Panc1 (cell line): ENCODE measurements around the gene SHANK1. TPM values are rescaled to one million over a fixed set of nuclear protein-coding genes. Genes with fewer than 3 reads are reported as not detected.

Experiments used
- ATAC-seq: fragments of 200-7000 bp; cut with Tn5 transposase; 2 replicates; pipeline ENCODE4 v1.9.1; 2020; ENCODE audit warnings: mild to moderate bottlenecking, moderate library complexity
- BruUV-seq: library from RNA; stranded (reverse); fragments of 400-500 nt; replicated peaks from 2 replicates; lab custom pipeline; 2021; lab: Mats Ljungman, UMichigan
- CTCF ChIA-PET: fragments of 300-600 bp; sonication (Branson Sonifier 250); formaldehyde crosslinking; loops from one replicate; lab custom pipeline; 2022; ENCODE audit warnings: antibody characterized with exemption; lab: Charles Lee
- POLR2A ChIA-PET: fragments of 300-600 bp; sonication (Branson Sonifier 250); formaldehyde crosslinking; loops from one replicate; lab custom pipeline; 2022; ENCODE audit warnings: antibody characterized with exemption; lab: Charles Lee
- DNase-seq: peaks from one replicate; pipeline ENCODE4 v3.0.0-alpha.2; 2010; ENCODE audit warnings: low read depth, low spot score
- H3K27ac ChIP-seq: 2 replicates; pipeline ENCODE4 v1.5.1; 2011; ENCODE audit warnings: mild to moderate bottlenecking, low read length, inconsistent platforms
- H3K27me3 ChIP-seq: fragments of 200-500 bp; sonication (Bioruptor generic); 2 replicates; pipeline ENCODE4 v1.6.0; 2014; ENCODE audit warnings: low read length, inconsistent platforms; ENCODE audit not compliant: control insufficient read depth, insufficient read depth
- H3K36me3 ChIP-seq: fragments of 200-500 bp; sonication (Bioruptor generic); 2 replicates; pipeline ENCODE4 v1.5.1; 2014; ENCODE audit warnings: inconsistent platforms, mild to moderate bottlenecking, low read length, moderate library complexity; ENCODE audit not compliant: control insufficient read depth, insufficient read depth
- H3K4me1 ChIP-seq: 2 replicates; pipeline ENCODE4 v1.5.1; 2011; ENCODE audit warnings: inconsistent platforms, mild to moderate bottlenecking, low read length, moderate library complexity; ENCODE audit not compliant: control insufficient read depth, insufficient read depth
- H3K4me3 ChIP-seq, 2 experiments: 2 replicates each; pipeline ENCODE4 v1.5.1; 2011 to 2012; ENCODE audit warnings: low read depth in 2 of 2, low read length in 2 of 2, mild to moderate bottlenecking in 2 of 2, inconsistent platforms in 1 of 2, moderate library complexity in 1 of 2
- H3K9me3 ChIP-seq: fragments of 200-500 bp; sonication (Bioruptor generic); 2 replicates; pipeline ENCODE4 v1.5.1; 2014; ENCODE audit warnings: low read depth, mild to moderate bottlenecking, inconsistent platforms, low read length, moderate library complexity; ENCODE audit not compliant: control insufficient read depth, insufficient read depth
- CTCF ChIP-seq: fragments of 450-650 bp; IDR thresholded peaks from 2 replicates; pipeline ENCODE4 v1.5.1; 2017; ENCODE audit warnings: mild to moderate bottlenecking
- POLR2AphosphoS5 ChIP-seq: IDR thresholded peaks from 2 replicates; pipeline ENCODE4 v1.6.1; 2012; ENCODE audit warnings: mild to moderate bottlenecking, low read depth, low read length, moderate library complexity
- REST ChIP-seq, 2 experiments: IDR thresholded peaks; 2 replicates each; pipeline ENCODE4 v1.6.1; 2011 to 2012; ENCODE audit warnings: low read depth in 2 of 2, control low read depth in 1 of 2, low read length in 1 of 2, mild to moderate bottlenecking in 1 of 2, moderate library complexity in 1 of 2; ENCODE audit not compliant: insufficient read depth in 1 of 2
- SIN3A ChIP-seq: IDR thresholded peaks from 2 replicates; pipeline ENCODE4 v1.6.1; 2012; ENCODE audit warnings: low read depth, mild to moderate bottlenecking, low read length, moderate library complexity, borderline replicate concordance; ENCODE audit not compliant: insufficient read depth
- TCF7L2 ChIP-seq: IDR thresholded peaks from 2 replicates; pipeline ENCODE4 v1.6.1; 2011; ENCODE audit warnings: mild to moderate bottlenecking, low read depth, low read length, inconsistent platforms
- in situ Hi-C: cut with HindIII; loops from 2 replicates; pipeline ENCODE4 v1.10.0; 2016; ENCODE audit warnings: low sequenced_read_pairs, low pct_unique_long_range_greater_than_20kb
- intact Hi-C: fragments of 100-400 bp; cut with micrococcal nuclease; formaldehyde crosslinking; loops from one replicate; pipeline ENCODE4 v1.10.0; 2022; ENCODE audit not compliant: unreplicated experiment
- total RNA-seq: library from RNA; stranded (reverse); gene quantifications from one replicate; pipeline ENCODE4 v1.2.1, GENCODE V29; 2021; ENCODE audit not compliant: unreplicated experiment

Gene SHANK1
- total RNA-seq, 1 experiment from 2014 or later, result not detected

- intact Hi-C loops, result no loop called here
- TF ChIP-seq REST (IDR thresholded peaks at IDR 0.05; ENCODE audit: insufficient read depth in 1 of 2, low read depth in 2 of 2, low read length in 1 of 2) (no peak), TCF7L2 (no peak), CTCF (no peak), POLR2AphosphoS5 (no peak), SIN3A (no peak)
- Histone ChIP-seq H3K27me3 (no peaks in the 10 kb centered on the region; the same call in 1 of the 2 replicates), H3K36me3 (no peaks in the 10 kb centered on the region; the same call in 1 of the 2 replicates), H3K9me3 (no peaks in the 10 kb centered on the region), H3K27ac (no peak overlapping the region), H3K4me3 (no peak overlapping the region), H3K4me1 (no peaks in the 10 kb centered on the region)
- in situ Hi-C loops, result no loop called here
- ATAC-seq (no peak), DNase-seq (no peak)
- ChIA-PET CTCF (interaction anchor here (0.6 kb wide), 1 partner anchor 38 kb away, joined by 3 read pairs; no protein-coding TSS in a partner anchor), POLR2A (no interaction called here)
- no TSS peak for BruUV-seq
Measured at GRCh38 chr19:50729894-50730293, 10.3 kb upstream of the SHANK1 start.

- ATAC-seq (no peak), DNase-seq (no peak)
- no peaks in the 10 kb centered on the region for H3K9me3 ChIP-seq
- no peaks in the 10 kb centered on the region; the same call in 1 of the 2 replicates for H3K36me3 ChIP-seq
- H3K4me3 ChIP-seq, result no peak overlapping the region
- H3K27me3 ChIP-seq, result no peaks in the 10 kb centered on the region; the same call in 1 of the 2 replicates
- no peak overlapping the region for H3K27ac ChIP-seq
- H3K4me1 ChIP-seq, result no peaks in the 10 kb centered on the region
- no TSS peak for BruUV-seq
- TF ChIP-seq CTCF (no peak), TCF7L2 (no peak), SIN3A (no peak), POLR2AphosphoS5 (no peak), REST (IDR thresholded peaks at IDR 0.05; ENCODE audit: insufficient read depth in 1 of 2, low read depth in 2 of 2, low read length in 1 of 2) (no peak)
- intact Hi-C loops, result no loop called here
- ChIA-PET POLR2A (no interaction called here), CTCF (no interaction called here)
- in situ Hi-C loops, result no loop called here
Measured at GRCh38 chr19:50728084-50728737, 8.6 kb upstream of the SHANK1 start.
